ENCODE data around the gene SNAPC4.

Gene SNAPC4, protein sequence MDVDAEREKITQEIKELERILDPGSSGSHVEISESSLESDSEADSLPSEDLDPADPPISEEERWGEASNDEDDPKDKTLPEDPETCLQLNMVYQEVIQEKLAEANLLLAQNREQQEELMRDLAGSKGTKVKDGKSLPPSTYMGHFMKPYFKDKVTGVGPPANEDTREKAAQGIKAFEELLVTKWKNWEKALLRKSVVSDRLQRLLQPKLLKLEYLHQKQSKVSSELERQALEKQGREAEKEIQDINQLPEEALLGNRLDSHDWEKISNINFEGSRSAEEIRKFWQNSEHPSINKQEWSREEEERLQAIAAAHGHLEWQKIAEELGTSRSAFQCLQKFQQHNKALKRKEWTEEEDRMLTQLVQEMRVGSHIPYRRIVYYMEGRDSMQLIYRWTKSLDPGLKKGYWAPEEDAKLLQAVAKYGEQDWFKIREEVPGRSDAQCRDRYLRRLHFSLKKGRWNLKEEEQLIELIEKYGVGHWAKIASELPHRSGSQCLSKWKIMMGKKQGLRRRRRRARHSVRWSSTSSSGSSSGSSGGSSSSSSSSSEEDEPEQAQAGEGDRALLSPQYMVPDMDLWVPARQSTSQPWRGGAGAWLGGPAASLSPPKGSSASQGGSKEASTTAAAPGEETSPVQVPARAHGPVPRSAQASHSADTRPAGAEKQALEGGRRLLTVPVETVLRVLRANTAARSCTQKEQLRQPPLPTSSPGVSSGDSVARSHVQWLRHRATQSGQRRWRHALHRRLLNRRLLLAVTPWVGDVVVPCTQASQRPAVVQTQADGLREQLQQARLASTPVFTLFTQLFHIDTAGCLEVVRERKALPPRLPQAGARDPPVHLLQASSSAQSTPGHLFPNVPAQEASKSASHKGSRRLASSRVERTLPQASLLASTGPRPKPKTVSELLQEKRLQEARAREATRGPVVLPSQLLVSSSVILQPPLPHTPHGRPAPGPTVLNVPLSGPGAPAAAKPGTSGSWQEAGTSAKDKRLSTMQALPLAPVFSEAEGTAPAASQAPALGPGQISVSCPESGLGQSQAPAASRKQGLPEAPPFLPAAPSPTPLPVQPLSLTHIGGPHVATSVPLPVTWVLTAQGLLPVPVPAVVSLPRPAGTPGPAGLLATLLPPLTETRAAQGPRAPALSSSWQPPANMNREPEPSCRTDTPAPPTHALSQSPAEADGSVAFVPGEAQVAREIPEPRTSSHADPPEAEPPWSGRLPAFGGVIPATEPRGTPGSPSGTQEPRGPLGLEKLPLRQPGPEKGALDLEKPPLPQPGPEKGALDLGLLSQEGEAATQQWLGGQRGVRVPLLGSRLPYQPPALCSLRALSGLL (N-terminal part only)

GRCh38 chr9:136400038-136400834 is at the start of gene SNAPC4:
TSS of gene SNAPC4 (minus strand) at chr9:136400170. CDS start at chr9:136398428, 1,742 bp downstream.
- DNase-seq = peak; percentile 97

GRCh38 chr9:136448655-136449054 is 48.7 kb upstream of the SNAPC4 start:
- DNase-seq = no peak

- DNase-seq = no peak
Observed at GRCh38 chr9:136447173-136447778, 47.3 kb upstream of the SNAPC4 start.

- no peak for DNase-seq
Observed at GRCh38 chr9:136445799-136446198, 45.8 kb upstream of the SNAPC4 start.

DNA sequence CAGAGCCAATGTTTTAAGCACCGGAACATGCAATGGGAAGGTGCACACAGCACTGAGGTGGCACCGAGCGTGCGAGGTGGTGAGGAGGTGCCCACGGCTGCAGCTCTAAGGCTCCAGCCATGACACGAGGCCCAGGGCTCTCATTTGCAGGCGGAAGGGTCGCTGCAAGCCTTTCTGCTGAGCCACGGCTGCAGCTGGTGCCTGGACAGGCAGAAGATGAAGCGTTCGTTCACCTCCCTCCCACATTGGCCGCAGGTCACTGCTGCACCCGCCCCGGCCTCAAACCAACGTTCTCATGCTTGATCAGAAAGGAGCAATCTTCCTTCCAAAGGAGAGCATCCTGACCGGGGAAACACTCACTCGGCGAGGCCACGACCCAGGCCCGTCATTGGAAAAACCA is 44.1 kb upstream of the SNAPC4 start:
- DNase-seq = no peak

DNA sequence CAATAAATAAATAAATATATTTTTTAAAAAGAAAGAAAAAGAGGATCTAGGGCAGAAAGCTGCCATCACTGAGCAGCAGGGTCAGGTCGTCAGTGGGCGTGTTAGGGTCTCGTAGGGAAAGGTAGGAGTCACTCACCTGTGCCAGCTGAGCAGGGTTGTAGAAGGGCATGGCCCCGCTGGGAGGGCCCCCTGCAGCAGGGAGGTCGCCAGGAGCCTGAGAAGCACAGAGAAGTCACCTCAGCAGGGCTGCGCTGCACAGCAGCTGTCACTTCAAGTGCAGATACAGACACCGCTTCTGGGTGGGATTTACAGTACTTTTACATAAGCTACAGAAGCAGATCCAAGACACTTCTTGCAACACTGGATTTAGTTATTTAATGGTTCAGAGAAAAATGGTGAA is 43.7 kb upstream of the SNAPC4 start:
- no peak for DNase-seq

- DNase-seq = no peak
Observed at GRCh38 chr9:136443087-136443486, 43.1 kb upstream of the SNAPC4 start.

- DNase-seq = no peak
Observed at GRCh38 chr9:136442265-136442664, 42.3 kb upstream of the SNAPC4 start.

GRCh38 chr9:136441681-136442245 is 41.8 kb upstream of the SNAPC4 start:
- DNase-seq = no peak

- no peak for DNase-seq
Observed at GRCh38 chr9:136441191-136441680, 41.3 kb upstream of the SNAPC4 start.

DNA sequence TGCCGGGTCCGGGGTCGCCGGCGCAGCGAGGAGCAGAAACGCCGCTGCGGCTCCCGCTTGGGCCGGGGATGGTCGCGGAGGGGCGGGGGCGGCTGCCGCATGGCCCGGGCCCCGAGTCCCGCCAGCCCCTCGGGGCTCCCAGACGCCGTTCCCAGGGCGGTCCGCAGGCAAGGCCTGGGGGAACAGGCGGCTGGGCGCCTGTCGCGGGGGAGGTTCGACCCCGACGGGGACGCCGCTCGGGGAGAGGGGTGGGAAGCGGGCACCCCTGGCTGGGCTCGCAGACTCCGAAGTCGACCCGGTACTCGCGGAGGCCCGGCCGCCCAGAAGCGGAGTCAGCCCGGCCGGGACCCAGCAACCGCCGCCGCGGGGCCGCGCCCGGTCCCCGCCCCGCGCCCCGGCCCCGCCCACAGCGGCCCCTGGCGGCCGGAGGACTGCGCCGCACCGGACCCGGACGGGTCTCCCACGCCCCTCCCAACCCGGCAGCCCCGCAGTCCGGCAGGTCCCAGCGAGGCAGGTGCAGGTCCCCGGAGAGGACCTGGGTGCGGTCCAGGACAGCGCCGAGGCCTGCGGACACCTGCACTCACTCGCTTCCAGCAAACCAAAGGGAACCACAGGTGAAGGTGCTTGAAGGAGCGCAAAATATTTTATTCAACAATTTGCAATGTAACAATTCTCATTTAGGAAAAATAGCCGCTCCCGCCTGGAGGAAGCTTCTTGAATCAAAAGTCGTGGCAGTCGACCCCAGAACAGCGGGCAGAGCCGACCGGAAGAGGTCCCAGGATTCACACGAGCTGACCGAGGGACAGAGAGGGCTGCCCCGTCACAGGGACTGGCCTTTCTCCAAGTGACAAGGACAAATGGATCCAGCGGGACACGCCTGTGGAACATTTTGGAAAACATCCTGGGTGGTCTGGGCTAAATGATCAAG is 39.8 kb upstream of the SNAPC4 start, which contains the start of gene INPP5E:
Gene INPP5E, minus strand, starts transcription at position 365 of the 928 bp plus-strand sequence. CDS start 426 bp downstream, outside the sequence.
- DNase-seq = peak; percentile 82

- DNase-seq = peak; percentile 56
Observed at GRCh38 chr9:136438548-136439480, 38.8 kb upstream of the SNAPC4 start.

GRCh38 chr9:136437839-136438547 is 38.0 kb upstream of the SNAPC4 start:
- DNase-seq = no peak

- DNase-seq = no peak
Observed at GRCh38 chr9:136437430-136437829, 37.5 kb upstream of the SNAPC4 start.

GRCh38 chr9:136436055-136436634 is 36.2 kb upstream of the SNAPC4 start:
- DNase-seq = no peak

- no peak for DNase-seq
Observed at GRCh38 chr9:136434580-136435169, 34.7 kb upstream of the SNAPC4 start.

Data from NCI-H69 (cell line).